ENCODE results near the gene HDAC11.

GRCh38 chr3:13519006-13519791 is 39.1 kb downstream of the HDAC11 start:
- TF ChIP-seq CLOCK (CRISPR knock-in tag; IDR thresholded peaks at IDR 0.05; ENCODE audit: borderline replicate concordance) (no peak), SIN3A (IDR thresholded peaks at IDR 0.05; ENCODE audit: borderline replicate concordance in 2 of 2, control insufficient read depth in 1 of 2, low read depth in 2 of 2, low read length in 2 of 2) (no peak), SRF (CRISPR knock-in tag; IDR thresholded peaks at IDR 0.05) (no peak)

All from K562 (cell line).